KMS-11 (cell line): ENCODE results near the gene NXPE1.

ENCODE experiments used
- H2AFZ ChIP-seq: fragments of 200-600 bp; sonication (generic); 2 replicates; pipeline ENCODE4 v1.6.1; 2016; ENCODE audit warnings: antibody characterized with exemption, mixed run types, low read depth
- H3K27ac ChIP-seq: fragments of 200-600 bp; sonication (generic); 2 replicates; pipeline ENCODE4 v1.6.1; 2016; ENCODE audit warnings: mild to moderate bottlenecking, mixed run types
- H3K27me3 ChIP-seq: fragments of 200-600 bp; sonication (generic); 2 replicates; pipeline ENCODE4 v1.6.1; 2017; ENCODE audit warnings: mild to moderate bottlenecking, low read depth, mixed run types, moderate library complexity; ENCODE audit not compliant: insufficient read depth
- H3K36me3 ChIP-seq: fragments of 200-600 bp; sonication (generic); 2 replicates; pipeline ENCODE4 v1.6.1; 2017; ENCODE audit warnings: mild to moderate bottlenecking, mixed run types; ENCODE audit not compliant: insufficient read depth
- H3K4me1 ChIP-seq: fragments of 200-600 bp; sonication (generic); 2 replicates; pipeline ENCODE4 v1.6.1; 2016; ENCODE audit warnings: mild to moderate bottlenecking, low read depth, mixed run types; ENCODE audit not compliant: poor library complexity, severe bottlenecking
- H3K4me2 ChIP-seq: fragments of 200-600 bp; sonication (generic); 2 replicates; pipeline ENCODE4 v1.7.0; 2016; ENCODE audit warnings: mild to moderate bottlenecking, mixed run types
- H3K4me3 ChIP-seq: fragments of 200-600 bp; sonication (generic); IDR thresholded peaks from 2 replicates; pipeline ENCODE4 v1.6.1; 2017; ENCODE audit warnings: low read depth, low read length, mixed read lengths; ENCODE audit not compliant: insufficient read depth
- H3K79me2 ChIP-seq: fragments of 200-600 bp; sonication (generic); 2 replicates; pipeline ENCODE4 v1.6.1; 2016; ENCODE audit warnings: low read depth, mixed run types; ENCODE audit not compliant: insufficient read depth
- H3K9ac ChIP-seq: fragments of 200-600 bp; sonication (generic); 2 replicates; pipeline ENCODE4 v1.6.1; 2016; ENCODE audit warnings: mild to moderate bottlenecking, mixed run types
- H4K20me1 ChIP-seq: fragments of 200-600 bp; sonication (generic); 2 replicates; pipeline ENCODE4 v1.6.1; 2016; ENCODE audit warnings: mild to moderate bottlenecking, mixed run types; ENCODE audit not compliant: insufficient read depth
- TF ChIP-seq, protein P1 (sequence below): fragments of 200-600 bp; sonication (generic); conservative IDR thresholded peaks from 2 replicates; pipeline ENCODE4 v1.6.1; 2017; ENCODE audit warnings: low read depth, mild to moderate bottlenecking, antibody characterized with exemption, low read length, moderate library complexity, mixed read lengths

Gene NXPE1

DNA sequence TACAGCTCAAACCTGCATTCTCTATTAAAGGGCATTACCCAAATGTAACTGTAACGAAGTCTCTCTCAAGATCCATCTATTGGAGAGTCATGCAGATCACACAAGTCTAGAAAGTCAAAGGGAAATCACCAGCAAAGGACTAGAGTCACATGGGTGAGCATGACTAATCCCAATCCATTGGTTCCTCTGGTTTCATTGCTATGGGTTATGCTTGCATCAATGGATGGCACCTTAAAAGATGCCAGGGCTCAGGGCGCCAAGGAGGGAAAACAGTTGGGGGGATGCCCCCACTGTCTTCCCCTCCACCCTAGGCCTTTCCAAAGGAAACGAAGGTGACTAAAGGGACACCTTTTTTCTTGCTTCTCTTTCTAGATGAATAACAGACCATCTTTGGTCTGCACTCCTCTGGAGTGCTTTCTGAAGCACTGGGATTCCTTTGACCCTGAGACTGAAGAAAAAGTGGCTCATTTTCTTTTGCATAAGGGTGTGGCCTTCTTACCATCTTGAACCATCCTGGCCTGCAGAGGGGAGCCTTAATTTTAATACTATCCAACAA is 27.8 kb upstream of the NXPE1 start:
- H3K9ac ChIP-seq = no peak overlapping the region
- H3K4me2 ChIP-seq = no peak overlapping the region
- H2AFZ ChIP-seq = no peak overlapping the region
- H3K4me1 ChIP-seq = no peaks in the 10 kb centered on the region
- no peak overlapping the region for H3K27ac ChIP-seq
- H3K36me3 ChIP-seq = no peaks in the 10 kb centered on the region
- H4K20me1 ChIP-seq = no peaks in the 10 kb centered on the region
- H3K27me3 ChIP-seq = no peaks in the 10 kb centered on the region
- TF ChIP-seq, protein P1, sequence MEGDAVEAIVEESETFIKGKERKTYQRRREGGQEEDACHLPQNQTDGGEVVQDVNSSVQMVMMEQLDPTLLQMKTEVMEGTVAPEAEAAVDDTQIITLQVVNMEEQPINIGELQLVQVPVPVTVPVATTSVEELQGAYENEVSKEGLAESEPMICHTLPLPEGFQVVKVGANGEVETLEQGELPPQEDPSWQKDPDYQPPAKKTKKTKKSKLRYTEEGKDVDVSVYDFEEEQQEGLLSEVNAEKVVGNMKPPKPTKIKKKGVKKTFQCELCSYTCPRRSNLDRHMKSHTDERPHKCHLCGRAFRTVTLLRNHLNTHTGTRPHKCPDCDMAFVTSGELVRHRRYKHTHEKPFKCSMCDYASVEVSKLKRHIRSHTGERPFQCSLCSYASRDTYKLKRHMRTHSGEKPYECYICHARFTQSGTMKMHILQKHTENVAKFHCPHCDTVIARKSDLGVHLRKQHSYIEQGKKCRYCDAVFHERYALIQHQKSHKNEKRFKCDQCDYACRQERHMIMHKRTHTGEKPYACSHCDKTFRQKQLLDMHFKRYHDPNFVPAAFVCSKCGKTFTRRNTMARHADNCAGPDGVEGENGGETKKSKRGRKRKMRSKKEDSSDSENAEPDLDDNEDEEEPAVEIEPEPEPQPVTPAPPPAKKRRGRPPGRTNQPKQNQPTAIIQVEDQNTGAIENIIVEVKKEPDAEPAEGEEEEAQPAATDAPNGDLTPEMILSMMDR = no peak
- H3K79me2 ChIP-seq = no peaks in the 10 kb centered on the region
- no peak overlapping the region for H3K4me3 ChIP-seq

DNA sequence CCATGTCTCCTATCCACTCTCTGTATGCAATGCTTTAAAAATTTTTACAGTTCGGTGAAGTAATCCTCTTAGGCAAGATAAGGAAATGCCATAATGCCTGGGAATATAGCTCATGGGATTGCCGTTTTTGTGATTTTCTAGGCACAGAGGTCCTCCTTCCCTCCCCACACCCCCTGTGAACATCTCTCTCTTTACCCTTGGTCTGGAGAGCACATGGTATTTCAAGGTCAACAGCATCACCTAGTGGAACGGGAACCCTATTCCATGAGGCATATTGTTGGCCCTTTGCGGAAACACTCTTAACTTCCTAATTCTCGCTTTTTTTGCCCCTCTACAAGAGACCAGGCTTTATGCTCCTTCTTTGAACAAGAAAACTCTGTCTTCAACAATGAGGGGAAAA is 27.1 kb upstream of the NXPE1 start:
- H3K79me2 ChIP-seq = no peaks in the 10 kb centered on the region
- TF ChIP-seq, protein P1 = no peak
- H3K27ac ChIP-seq = no peak overlapping the region
- no peak overlapping the region for H3K4me3 ChIP-seq
- H3K27me3 ChIP-seq = no peaks in the 10 kb centered on the region
- no peak overlapping the region for H2AFZ ChIP-seq
- no peaks in the 10 kb centered on the region for H4K20me1 ChIP-seq
- no peak overlapping the region for H3K9ac ChIP-seq
- no peak overlapping the region for H3K4me2 ChIP-seq
- H3K36me3 ChIP-seq = no peaks in the 10 kb centered on the region
- H3K4me1 ChIP-seq = no peaks in the 10 kb centered on the region

DNA sequence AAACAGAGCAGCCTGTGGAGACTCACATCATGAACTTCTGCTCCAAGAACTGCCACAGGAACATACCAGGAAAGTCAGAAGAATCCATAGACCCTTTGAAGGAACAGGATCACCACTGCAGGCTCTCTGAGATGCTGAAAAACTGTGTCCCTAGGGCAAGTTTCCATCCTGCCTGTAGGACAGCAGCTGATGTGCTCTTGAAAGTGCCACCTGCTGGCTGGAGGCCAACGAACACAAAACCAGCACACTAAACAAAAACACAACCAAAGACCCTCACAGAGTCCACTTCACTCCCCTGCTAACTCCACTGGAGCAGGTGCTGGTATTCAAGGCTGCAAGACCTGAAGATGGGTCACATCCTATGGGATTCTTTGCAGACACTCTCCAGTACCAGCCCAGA is 12.0 kb upstream of the NXPE1 start:
- TF ChIP-seq, protein P1 = no peak
- Histone ChIP-seq H3K4me3 (no peak overlapping the region), H3K9ac (no peak overlapping the region), H3K27me3 (no peaks in the 10 kb centered on the region), H3K4me2 (no peak overlapping the region), H3K27ac (no peak overlapping the region), H4K20me1 (no peaks in the 10 kb centered on the region), H3K79me2 (no peaks in the 10 kb centered on the region), H3K36me3 (no peaks in the 10 kb centered on the region), H2AFZ (no peak overlapping the region), H3K4me1 (no peaks in the 10 kb centered on the region)

DNA sequence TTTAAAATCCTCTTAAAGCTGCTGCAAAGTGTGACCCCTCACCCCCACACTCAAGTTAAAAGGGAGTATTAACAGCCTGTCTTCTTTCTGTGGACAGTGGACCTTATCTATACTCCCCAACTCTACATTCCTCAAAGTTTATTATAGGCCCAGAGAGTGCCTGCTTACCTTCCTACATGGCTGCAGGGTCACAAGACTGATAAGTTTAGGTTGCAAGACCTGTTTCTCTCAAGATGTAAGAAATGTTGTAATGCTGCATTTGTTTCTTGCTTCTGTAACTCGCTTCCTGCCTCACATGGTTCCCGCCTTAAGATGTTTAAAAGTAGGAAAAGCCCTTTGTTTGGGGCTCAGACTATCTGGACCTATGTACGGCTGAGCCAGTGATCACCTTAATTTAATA is 10.1 kb upstream of the NXPE1 start:
- Histone ChIP-seq H3K4me3 (no peak overlapping the region), H3K36me3 (no peaks in the 10 kb centered on the region), H3K4me1 (no peaks in the 10 kb centered on the region), H3K4me2 (no peak overlapping the region), H3K27me3 (no peaks in the 10 kb centered on the region), H3K27ac (no peak overlapping the region), H2AFZ (no peak overlapping the region), H3K79me2 (no peaks in the 10 kb centered on the region), H4K20me1 (no peaks in the 10 kb centered on the region), H3K9ac (no peak overlapping the region)
- TF ChIP-seq, protein P1 = no peak

DNA sequence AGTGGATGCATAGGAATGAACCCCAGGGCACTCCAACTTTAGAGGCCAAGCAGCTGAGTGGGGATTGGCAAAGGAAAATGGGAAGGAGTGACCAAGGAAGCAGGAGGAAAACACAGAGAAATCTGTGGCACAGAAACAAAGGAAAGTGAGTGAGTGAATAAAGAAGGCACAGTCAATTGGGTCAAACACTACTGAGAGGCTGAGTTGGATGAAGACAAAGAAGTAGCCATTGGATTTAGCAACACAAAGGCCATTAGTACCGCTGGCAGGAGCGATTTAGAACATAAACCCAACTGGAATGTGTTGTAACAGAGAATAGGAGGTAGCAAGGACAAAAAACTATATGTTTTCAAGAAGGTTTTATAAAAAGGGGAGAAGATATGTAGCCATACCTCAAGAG is 6.6 kb upstream of the NXPE1 start:
- no peak overlapping the region for H3K27ac ChIP-seq
- H3K4me1 ChIP-seq = no peaks in the 10 kb centered on the region
- no peaks in the 10 kb centered on the region for H3K36me3 ChIP-seq
- H3K79me2 ChIP-seq = no peaks in the 10 kb centered on the region
- no peaks in the 10 kb centered on the region for H3K27me3 ChIP-seq
- H3K4me3 ChIP-seq = no peak overlapping the region
- no peak overlapping the region for H3K4me2 ChIP-seq
- no peak overlapping the region for H2AFZ ChIP-seq
- no peaks in the 10 kb centered on the region for H4K20me1 ChIP-seq
- TF ChIP-seq, protein P1 = no peak
- H3K9ac ChIP-seq = no peak overlapping the region
